ENCODE results near the gene PPP2R2D.
"Not testable (repeated sequence)": the region's sequence is repeated elsewhere in the genome, so short reads cannot be mapped to it uniquely, and the experiment has no call there.

Gene PPP2R2D

GRCh38 chr10:131868436-131868835 lies 32.4 kb upstream of the PPP2R2D start:
- no peak for DNase-seq

GRCh38 chr10:131869344-131869743 lies 31.5 kb upstream of the PPP2R2D start:
- no peak for DNase-seq

GRCh38 chr10:131870411-131870810 lies 30.4 kb upstream of the PPP2R2D start:
- no peak for DNase-seq

GRCh38 chr10:131870831-131871672 lies 29.8 kb upstream of the PPP2R2D start:
- no peak for DNase-seq

- no peak for DNase-seq
Measured at GRCh38 chr10:131871673-131872005, 29.2 kb upstream of the PPP2R2D start.

GRCh38 chr10:131872011-131872826 lies 28.6 kb upstream of the PPP2R2D start:
- no peak for DNase-seq

- DNase-seq, result no peak
Measured at GRCh38 chr10:131872827-131873375, 27.9 kb upstream of the PPP2R2D start.

GRCh38 chr10:131874991-131875451 lies 25.8 kb upstream of the PPP2R2D start:
- peak; percentile 97 to 99 for DNase-seq

- DNase-seq, result no peak
Measured at GRCh38 chr10:131875501-131875900, 25.3 kb upstream of the PPP2R2D start.

GRCh38 chr10:131876017-131876416 lies 24.8 kb upstream of the PPP2R2D start:
- DNase-seq, result no peak

- no peak for DNase-seq
Measured at GRCh38 chr10:131876508-131876907, 24.3 kb upstream of the PPP2R2D start.

GRCh38 chr10:131880016-131880590 lies 20.7 kb upstream of the PPP2R2D start:
- DNase-seq, result no peak

- no peak for DNase-seq
Measured at GRCh38 chr10:131881104-131881880, 19.5 kb upstream of the PPP2R2D start.

GRCh38 chr10:131882151-131882550 lies 18.7 kb upstream of the PPP2R2D start:
- DNase-seq, result no peak

- DNase-seq, result no peak
Measured at GRCh38 chr10:131882590-131883451, 18.0 kb upstream of the PPP2R2D start.

GRCh38 chr10:131883621-131884393 lies 17.0 kb upstream of the PPP2R2D start:
- DNase-seq, result not testable (repeated sequence)

GRCh38 chr10:131885391-131886165 lies 15.2 kb upstream of the PPP2R2D start:
- DNase-seq, result peak; percentile 74 to 90

GRCh38 chr10:131886237-131886636 lies 14.6 kb upstream of the PPP2R2D start:
- no peak for DNase-seq

GRCh38 chr10:131888186-131888604 lies 12.6 kb upstream of the PPP2R2D start:
- DNase-seq, result no peak

- DNase-seq, result no peak
Measured at GRCh38 chr10:131889755-131890154, 11.1 kb upstream of the PPP2R2D start.
